ENCODE results near the gene MYEOV. TPM values are rescaled to one million over a fixed set of nuclear protein-coding genes. Genes with fewer than 3 reads are reported as not detected.

The MYEOV gene
- total RNA-seq, 1 donor from 2014 or later: not detected

DNA sequence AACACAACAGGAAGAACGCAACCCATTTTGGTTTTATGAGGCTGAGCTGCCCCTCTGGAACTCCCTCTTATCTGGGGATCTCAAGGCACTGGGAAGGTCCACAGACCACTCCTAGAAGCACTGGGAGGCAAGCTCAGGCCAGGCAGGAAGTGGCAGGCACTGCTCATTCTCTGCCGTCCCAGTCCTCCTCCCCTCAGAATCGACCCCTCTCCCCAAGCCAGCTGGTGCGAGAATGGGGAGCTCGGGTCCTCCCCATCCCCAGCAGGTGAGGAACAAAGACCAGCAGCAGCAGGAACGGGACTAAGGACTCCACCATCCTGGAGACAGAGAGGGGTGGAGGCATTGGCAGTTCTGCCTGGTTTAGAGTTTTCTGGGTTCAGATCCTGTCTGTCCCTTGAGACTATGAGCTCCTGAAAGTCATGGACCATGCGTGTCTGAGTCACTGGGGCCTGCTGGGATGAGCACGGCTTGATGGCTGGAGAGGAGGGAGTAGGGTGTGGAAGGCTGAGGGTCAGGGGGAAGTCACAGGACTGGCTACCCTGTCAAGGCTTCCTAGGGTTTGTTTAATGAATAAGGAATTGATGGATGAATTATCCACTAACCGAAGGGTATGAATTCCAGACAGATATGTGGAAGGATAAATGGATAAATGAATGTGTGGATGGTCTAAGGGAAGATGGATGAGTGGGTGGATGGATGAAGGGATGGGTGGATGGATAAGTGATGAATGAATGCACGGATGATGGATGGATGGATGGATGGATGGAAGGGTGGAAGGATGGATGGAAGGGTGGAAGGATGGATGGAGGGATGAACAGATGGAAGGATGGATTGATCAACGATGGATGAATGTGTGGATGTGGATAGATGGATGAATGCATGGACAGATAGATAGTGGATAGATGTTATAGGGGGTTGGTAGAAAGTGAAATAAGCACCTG, 6.4 kb downstream of the MYEOV start:
- intact Hi-C loops (cut with micrococcal nuclease): no loop called here

DNA sequence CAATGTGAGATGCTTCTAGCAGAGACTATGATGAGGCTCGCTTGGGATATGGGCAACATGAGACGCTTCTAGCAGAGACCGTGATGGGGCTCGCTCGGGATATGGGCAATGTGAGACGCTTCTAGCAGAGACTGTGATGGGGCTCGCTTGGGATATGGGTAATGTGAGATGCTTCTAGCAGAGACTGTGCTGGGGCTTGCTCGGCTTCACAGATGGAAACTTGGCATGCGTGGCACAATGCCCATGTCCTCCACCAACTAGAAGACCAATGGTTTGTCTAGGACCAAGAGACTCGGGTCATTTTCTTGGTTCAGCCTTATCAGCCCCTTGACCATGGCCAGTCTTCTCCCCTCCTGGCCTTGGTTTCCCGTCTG, 7.1 kb downstream of the MYEOV start:
- intact Hi-C loops (cut with micrococcal nuclease): no loop called here

DNA sequence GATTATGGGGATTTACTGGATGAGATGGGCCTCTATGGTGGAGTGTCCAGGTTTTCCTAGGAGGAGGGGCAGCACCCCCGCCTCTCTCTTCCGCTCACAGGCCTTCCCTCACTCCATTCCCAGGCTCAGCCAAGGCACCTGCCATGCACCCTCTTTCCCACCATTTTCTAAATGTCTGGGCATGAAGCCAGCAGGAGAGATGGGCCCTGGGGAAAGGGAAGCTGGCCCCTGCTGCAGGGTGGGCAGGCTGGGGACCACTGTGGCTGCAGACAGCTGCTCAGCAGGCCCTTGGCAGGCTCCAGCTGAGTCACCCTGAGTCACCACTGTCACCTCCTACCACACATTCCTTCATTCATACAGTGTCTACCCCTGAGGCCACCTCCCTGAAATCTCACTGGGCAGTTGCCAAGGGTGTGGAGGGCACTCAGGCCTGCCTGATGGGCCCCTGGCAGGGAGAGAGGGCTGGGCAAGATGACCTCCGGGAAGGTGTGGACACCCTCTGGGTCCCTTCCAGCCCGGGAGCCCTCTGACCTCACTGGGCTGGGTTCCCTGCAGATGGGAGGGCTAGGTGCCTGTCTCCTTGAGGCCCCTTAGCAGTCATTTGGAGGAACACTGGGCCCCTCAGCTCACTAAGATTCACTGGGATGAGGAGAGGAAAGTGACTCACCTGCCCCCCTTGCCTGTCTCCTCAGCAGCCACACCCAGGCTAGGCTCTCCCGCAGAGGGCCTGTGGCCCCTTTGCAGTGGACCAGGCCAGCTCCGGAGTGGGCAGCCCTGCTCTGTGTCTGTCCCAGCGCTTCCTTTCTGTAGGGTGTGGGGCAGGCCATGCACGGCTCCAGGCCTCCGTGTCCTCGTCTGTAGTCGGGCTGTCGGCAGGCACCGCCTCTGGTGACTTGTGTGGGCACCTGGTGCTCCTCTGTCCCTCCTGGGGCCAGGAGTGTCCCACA, 7.8 kb downstream of the MYEOV start:
- intact Hi-C loops (cut with micrococcal nuclease): no loop called here

DNA sequence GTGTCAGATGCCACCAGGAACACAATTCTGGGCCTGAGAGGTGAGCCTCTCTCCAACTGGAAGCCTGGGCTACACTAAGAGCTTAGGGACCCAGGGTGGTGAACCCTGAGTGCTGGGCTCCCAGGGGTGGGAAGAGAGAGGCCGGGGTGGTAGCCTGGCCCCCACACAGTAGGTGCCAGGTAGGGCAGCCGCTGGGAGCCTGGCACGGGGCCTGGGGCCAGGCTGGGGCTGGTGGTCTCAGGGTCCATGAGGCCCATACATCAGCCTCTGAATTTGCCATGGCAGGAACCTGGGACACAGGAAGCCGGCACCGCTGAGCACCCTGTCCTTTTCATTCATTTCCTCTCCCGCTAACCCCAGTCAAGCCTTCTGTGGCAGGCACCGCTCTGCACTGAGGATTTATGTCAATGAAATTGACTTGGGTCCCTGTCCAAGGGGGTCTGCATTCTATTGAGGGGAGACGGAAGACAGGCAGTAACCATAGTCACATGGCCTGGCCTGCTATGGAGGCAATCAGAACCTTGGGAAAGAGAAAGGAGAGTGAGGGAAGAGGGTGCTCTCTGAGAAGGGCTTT, 8.6 kb downstream of the MYEOV start:
- intact Hi-C loops (cut with micrococcal nuclease): no loop called here

DNA sequence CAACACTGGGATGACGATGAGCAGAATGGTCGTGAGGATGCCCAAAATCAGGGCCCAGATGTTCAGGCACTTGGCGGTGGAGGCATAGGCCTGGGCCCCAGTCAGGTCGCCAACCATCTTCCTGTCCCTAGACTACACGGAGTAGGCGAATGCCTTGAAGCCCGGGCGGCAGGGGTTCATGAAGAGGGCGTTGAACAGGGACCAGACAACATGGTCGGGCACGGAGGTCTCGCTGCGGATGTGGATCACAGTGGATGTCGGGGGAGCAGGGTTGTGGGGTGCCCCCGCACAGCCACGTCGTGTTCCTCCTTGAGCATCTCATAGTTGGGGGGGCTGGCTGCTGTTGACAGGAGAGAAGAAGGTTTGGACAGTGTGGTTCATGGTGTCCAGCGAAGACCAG, 9.5 kb downstream of the MYEOV start:
- intact Hi-C loops (cut with micrococcal nuclease): no loop called here

DNA sequence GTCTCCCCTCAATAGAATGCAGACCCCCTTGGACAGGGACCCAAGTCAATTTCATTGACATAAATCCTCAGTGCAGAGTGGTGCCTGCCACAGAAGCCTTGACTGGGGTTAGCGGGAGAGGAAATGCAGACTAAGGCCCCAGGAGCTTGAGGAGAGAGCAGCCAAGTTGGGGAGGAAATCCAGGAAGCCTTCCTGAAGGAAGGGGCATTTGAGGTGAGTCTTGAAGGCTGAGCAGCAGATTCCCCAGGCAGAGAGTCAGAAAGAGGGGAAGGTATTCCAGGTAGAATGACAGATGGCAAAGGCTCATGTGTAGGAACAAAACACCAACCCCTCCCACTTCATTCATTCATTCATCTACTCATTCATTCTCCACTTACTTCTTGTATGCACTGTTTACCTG, 10.3 kb downstream of the MYEOV start:
- intact Hi-C loops (cut with micrococcal nuclease): no loop called here

DNA sequence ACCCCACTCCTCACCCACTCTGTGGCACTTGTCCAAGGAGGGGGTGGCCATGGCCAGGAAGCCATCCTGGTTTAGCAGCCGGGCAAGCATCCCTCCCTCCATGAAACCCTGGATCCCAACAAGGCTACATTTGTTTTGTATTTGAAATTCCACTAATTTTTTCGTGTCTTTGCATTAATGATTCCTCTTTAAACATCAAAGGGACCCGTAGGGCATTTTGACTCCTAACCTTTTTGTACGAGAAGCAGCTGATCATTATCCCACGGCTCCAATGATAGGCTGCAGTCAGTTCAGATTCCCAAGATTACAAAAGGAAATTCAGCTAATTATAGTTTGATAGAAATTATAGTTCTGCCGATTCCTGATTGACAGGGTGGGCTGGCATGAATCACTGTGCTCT, 10.7 kb downstream of the MYEOV start:
- intact Hi-C loops (cut with micrococcal nuclease): no loop called here

DNA sequence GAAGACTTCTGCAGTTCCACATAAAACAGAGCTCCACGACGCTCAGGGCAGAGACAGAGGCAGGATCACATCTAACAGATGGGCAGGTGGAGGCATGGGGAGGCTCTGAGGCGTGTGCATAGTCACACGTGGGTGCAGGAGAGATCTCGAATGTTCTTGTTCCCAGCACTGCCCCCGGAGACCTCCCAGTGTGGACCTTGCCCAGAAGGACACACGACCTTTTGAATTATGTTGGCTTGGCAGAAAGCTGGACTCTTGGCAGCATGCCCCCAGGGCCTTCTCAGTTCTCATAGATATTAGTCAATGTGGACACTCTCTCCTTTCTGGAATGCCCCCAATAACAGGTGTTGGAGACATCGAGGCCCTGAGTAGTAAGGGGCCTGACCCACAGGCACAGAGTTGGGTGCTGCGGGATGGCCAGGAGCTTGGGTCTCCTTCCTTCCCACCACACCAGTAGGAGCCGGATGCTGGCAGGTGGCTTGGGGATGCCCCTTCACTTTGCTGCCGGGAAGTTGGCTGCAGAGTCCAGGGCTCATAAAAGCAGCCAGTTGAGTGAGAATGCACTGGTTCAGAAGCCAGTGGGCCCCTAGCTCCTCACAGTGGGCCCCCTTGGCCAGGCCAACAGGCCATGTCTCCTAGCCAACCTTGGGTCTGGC, 12.1 kb downstream of the MYEOV start:
- intact Hi-C loops (cut with micrococcal nuclease): no loop called here

DNA sequence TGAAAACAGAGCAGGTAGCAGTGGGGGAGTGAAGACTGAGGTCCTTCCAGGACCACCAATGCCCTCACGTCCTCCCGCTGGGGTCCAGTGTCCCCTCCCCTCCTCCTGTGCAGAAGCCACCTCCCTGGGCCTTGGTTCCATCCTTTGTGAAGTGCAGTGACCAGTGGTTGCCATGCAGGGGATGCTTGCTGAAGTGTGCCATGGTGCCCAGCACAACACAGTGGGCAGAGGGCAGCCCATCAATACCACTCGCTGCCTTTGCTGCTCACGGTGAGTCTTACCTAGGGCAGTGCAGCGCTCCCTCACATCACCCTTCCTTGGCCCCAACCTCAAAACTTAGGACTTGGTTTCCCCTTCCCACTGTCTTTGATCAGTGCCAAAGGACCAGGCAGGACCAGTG, 12.9 kb downstream of the MYEOV start:
- intact Hi-C loops (cut with micrococcal nuclease): no loop called here

DNA sequence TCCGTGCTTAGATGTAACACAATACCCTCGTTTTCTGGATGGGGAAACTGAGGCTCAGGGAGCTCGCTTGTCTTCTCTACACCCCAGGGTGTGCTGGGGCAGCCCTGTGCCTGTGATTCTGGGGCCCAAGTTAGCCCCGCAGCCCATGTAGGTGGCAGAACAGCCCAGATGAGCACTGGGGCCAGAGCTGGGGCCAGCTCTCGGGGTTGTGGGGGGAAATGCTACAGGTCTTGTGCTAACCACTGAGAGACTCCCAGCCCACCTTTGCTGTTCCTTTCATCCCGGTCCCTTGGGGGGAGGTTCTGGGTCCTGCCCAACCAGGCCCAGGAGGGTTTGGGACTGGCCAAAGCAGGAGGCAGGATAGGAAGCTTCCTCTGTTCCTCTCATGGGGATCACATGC, 13.5 kb downstream of the MYEOV start:
- intact Hi-C loops (cut with micrococcal nuclease): no loop called here

DNA sequence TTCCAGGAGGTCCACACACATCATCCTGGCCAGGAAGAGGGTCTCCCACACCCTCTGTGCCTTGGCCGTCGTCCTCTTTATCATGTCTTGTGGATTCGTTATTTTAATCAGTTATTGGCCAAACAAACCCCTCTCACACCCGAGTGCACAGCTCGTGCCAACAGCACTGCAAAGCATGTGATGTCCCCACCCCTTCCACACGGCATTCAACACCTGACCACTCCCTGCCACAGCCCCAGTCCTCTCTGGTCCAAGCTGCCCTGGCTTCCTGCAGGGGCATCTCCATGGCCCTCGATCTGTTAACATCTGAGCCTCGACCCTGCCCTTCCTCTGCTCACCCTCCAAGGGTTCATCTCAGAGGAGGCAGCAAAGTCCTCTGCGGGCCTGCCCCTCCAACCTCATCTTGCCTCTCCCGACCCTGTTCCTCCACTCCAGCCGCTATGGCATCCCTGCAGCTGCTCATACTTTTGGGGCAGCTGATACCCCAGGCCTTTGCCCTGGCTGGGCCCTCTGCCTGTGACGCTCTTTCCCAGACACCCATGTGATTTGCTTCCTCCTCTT, 14.0 kb downstream of the MYEOV start:
- intact Hi-C loops (cut with micrococcal nuclease): no loop called here

DNA sequence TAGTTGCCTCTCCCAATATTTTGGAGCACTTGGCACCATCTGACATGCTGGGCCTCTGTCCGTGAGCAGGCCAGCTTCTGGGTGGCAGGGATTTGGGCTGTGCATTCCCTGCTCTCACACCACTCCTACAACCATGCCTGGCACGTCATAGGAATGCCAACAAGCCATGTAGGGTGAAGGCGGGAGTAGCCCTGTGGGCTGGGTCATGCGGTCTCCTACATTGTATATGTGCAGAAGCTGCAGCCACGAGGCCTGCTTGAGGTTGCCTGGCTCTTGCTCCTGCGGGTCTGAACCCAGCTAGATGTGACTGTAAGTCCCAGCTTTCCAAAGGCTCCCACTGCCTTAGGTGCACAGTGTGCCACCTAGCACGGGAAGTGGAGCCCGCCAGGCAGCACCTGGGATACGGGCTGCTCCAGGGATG, 14.5 kb downstream of the MYEOV start:
- intact Hi-C loops (cut with micrococcal nuclease): no loop called here

DNA sequence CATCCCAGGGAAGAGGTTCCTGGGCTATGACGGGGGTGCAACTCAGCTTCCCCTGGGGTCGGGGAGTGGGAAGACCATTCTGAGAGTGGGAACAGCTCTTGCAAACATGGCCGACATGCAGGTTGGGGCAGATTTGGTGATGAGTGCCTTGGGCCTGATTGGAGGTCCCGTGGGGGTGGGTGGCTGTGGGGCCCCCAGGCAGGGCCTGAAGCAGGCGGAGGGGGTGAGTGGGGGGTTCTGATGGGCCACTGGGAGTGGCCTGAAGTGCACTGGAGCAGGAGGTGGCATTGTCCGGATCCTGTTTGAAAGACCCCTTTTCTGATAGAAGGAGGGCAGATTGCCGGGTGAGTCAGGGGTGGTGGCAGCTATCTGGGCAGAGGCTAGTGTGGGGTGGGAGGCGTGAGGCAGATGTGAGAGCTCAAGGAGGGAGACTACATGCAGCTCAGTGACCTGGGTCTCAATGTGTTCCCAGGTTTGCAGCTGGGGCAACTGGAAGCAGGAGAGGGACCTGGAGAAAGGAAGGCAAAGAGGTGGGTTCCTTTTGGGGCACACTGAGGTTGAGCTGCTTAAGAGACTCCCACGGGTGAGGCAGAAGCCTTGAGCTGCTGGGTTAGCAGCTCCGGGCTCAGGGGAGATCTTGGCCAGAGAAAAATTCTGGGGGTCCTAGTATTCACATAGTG, 15.1 kb downstream of the MYEOV start:
- intact Hi-C loops (cut with micrococcal nuclease): no loop called here

DNA sequence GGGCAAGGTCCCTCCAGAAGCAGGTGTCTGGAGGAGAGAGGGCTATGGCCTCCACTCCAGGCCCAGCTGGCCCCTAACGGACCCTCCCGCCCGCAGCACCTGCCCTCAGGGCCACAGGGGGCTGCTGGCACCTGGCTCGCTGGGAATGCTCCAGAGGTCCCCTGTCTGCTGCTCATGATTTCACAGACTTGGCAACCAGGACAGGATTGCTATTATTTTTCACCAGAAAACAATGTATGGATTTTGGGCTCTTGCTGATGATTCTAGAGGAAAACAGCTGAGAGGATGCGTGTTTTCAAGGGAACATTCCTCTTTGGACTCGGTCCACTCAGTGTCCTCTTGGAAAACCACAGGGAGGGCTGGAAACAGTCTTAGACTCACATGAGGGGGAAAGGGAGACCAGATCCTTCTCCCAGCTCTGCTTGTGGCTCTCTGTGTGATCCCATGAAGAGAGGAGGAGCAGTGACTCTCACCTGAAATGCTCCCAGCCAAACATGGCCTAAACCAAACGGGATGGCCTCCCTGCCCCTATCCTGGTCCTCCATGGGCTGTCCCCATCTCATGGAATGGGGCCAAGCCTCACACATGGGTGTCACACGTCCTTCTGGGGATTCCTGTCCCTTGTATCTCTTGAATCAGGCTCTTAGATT, 15.8 kb downstream of the MYEOV start:
- intact Hi-C loops (cut with micrococcal nuclease): no loop called here

DNA sequence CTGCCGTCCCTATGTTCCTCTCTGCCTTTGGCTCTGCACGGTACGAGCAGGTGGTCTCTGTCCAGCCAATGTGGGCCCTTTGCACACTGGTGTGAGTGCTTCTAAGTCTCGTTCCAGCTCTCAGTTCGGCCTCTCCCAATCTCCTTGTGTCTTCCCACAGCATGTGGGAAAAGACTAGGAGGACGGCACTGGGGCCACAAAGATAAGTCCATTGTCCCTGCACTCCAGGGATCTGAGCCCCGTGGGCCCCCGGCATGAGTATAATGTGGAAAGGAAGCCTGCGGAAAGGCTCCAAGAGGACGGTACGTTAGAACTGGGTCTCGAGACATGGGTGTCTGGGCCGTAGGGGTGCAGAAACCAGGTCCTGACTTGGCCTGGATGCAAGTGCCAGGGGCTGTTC, 16.4 kb downstream of the MYEOV start:
- intact Hi-C loops (cut with micrococcal nuclease): no loop called here

DNA sequence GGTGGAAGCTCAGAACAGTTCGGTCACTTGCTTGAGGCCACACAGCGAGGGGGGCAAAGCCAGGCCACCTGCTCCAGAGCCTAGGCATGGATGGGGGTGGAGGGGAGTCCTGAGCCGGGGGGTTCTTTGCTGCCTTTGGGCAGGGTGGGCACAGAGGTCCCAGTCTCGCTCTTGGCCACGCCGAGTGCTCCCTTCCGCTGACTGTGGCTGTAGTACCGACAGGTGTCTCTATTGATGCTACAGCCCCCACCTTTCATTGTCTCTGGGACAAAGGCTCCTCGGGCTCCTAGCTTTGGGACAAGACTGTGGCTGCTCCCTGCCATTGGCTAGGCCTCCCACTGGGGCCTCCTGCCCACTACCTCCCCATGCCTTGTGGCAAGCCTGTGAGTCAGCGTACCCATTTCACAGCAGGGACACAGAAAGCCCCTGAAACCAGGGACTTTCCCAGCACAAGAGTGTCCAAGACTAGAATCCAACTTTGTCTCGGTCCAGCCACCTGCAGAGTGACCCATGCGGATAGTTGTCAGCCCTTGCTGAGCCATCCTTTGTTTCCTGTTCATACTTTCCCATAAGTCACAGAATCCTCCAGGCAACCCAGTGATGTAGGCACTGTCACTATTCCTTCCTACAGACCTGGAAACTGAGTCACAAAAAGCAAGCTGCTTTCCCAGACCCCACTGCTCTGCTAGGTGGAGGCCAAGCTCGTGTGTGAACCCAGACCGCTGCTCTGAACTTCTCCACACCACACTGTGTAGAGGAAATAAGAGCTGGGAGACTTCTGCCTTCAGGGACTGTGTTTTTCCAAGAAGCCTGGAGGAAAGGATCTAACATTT, 17.2 kb downstream of the MYEOV start:
- intact Hi-C loops (cut with micrococcal nuclease): no loop called here

DNA sequence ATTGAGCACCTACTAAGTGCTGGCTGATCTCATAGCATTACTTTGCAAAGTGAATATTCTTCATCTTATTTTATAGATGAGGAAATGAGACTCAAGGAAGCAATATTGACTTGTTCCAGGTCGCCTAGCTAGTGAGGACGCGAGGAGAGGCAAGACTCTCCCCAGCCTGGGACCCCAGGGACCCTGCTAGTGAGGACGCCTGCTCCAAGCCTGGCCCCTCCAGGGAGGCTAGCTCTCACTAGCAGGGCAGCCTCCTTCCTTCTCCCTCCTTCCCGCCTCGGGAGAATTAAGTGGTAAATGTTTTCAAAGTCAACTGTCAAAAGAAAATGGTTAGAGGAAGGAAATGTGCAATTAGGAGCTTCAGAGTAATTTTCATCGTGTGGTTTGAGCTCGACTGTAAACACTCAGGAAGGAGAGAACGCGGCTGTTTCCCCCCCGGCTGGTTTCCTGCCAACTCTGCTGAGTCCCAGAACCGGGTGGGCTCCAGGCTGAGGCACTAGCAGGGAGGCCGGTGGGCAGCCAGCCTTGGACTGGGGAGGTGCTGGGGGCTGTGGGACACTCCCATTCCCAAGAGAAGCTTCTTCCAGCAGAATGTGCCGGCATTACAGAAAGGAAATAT, 17.9 kb downstream of the MYEOV start:
- intact Hi-C loops (cut with micrococcal nuclease): no loop called here
